GM18868 (cell line): ENCODE data around the gene ACOT8.
A peak's percentile ranks its signal among the peaks of the same experiment; 100 is the strongest.
"Not testable (repeated sequence)": the region's sequence is repeated elsewhere in the genome, so short reads cannot be mapped to it uniquely, and the experiment has no call there.

Source experiments
- ATAC-seq: cut with Tn5 transposase; IDR thresholded peaks from one replicate; pipeline ENCODE4 v1.9.1; 2021; ENCODE audit warnings: mild to moderate bottlenecking, moderate library complexity; ENCODE audit not compliant: unreplicated experiment

Gene ACOT8

GRCh38 chr20:45888681-45889080 lies 31.5 kb upstream of the ACOT8 start:
- ATAC-seq: no peak

GRCh38 chr20:45887346-45887715 lies 30.1 kb upstream of the ACOT8 start, which contains the start of gene SPATA25:
Gene SPATA25 (minus strand): TSS chr20:45887622. CDS start chr20:45887590, 32 bp downstream.
- ATAC-seq: no peak

GRCh38 chr20:45886590-45887345 lies 29.6 kb upstream of the ACOT8 start:
- no peak for ATAC-seq

GRCh38 chr20:45883100-45883469 lies 25.9 kb upstream of the ACOT8 start:
- ATAC-seq: no peak

- ATAC-seq: no peak
Observed at GRCh38 chr20:45882469-45883099, 25.4 kb upstream of the ACOT8 start.

GRCh38 chr20:45880988-45881788 lies 24.0 kb upstream of the ACOT8 start, which contains the start of gene ZSWIM1:
Gene ZSWIM1 (plus strand): TSS chr20:45881227. CDS start chr20:45882593, 1,366 bp downstream.
- peak; percentile 95 for ATAC-seq

GRCh38 chr20:45878076-45878761 lies 21.0 kb upstream of the ACOT8 start:
- no peak for ATAC-seq

GRCh38 chr20:45874576-45874975 lies 17.4 kb upstream of the ACOT8 start:
- no peak for ATAC-seq

GRCh38 chr20:45874104-45874481 lies 16.9 kb upstream of the ACOT8 start:
- ATAC-seq: not testable (repeated sequence)

- ATAC-seq: no peak
Observed at GRCh38 chr20:45873409-45874103, 16.4 kb upstream of the ACOT8 start.

- ATAC-seq: no peak
Observed at GRCh38 chr20:45872626-45873025, 15.4 kb upstream of the ACOT8 start.

GRCh38 chr20:45867819-45868176 lies 10.6 kb upstream of the ACOT8 start:
- ATAC-seq: no peak

- ATAC-seq: no peak
Observed at GRCh38 chr20:45867136-45867818, 10.1 kb upstream of the ACOT8 start.

GRCh38 chr20:45866454-45866853 lies 9.3 kb upstream of the ACOT8 start:
- ATAC-seq: no peak

- ATAC-seq: no peak
Observed at GRCh38 chr20:45863543-45864470, 6.6 kb upstream of the ACOT8 start.

- ATAC-seq: no peak
Observed at GRCh38 chr20:45861221-45862075, 4.3 kb upstream of the ACOT8 start.

- no peak for ATAC-seq
Observed at GRCh38 chr20:45860560-45861220, 3.5 kb upstream of the ACOT8 start.
